ENCODE measurements around the gene BEND3.

Gene BEND3

DNA sequence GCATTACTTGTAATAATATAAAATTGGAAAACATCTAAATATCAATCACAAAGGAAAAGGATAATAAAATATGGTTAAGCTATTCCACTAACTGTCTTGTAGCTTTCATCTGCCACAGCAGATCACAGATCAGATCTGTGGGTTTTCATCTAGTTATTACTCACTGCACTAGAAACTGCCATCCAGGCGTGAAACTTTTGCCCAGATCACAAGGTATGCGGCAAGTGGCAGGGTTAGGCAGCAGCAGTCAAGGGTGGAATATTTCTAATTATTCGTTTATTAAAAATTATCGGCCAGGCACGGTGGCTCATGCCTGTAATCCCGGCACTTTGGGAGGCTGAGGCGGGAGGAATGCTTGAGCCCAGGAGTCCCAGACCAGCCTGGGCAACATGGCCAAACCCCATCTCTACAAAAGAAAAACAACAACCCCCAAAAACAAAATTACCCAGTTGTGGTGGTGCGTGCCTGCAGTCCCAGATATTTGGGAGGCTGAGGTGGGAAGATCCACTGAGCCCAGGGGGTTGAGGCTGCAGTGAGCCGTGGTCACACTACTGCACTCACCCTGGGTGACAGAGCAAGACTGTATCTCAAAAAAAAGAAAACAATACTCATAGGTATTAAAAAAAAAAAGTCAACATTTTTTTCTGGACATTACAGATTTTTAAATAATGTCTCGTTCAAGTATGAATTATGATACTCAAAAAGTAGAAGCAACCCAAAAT, 32.1 kb downstream of the BEND3 start:
- DNase-seq (ENCODE audit: low read depth), result no peak

DNA sequence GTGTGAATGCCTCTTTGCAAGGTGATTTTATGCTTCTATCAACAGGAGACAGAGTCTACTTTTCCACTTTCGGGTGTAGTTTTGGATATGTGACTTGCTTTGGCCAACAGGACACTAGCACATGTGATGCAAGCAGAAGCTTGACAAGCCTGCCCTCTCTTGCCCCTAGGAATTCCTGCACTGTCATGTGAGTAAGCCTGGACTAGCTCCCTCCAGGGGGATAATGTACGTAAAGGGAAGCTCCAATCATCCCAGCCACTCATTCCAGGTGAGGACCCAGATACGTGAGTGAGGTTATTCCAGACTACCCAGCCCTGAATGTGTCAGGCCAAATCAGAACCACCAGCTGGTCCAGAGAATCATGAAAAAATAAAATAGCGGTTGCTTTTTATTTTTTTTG, 33.3 kb downstream of the BEND3 start:
- DNase-seq (ENCODE audit: low read depth), result no peak

DNA sequence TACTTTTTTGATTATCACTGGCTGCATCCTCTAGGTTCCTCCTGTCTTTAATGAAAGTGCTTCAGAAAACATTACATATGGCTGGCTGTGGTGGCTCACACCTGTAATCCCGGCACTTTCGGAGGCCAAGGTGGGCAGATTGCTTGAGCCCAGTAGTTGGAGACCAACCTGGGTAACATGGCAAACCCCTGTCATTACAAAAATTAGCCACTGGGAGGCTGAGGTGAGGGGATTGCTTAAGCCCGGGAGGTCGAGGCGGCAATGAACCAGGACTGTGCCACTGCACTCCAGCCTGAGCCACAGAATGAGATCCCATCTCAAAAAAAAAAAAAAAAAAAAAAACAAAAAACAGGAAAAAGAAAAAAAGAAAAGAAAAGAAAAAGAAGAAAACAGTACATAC, 35.3 kb downstream of the BEND3 start:
- DNase-seq (ENCODE audit: low read depth), result no peak

DNA sequence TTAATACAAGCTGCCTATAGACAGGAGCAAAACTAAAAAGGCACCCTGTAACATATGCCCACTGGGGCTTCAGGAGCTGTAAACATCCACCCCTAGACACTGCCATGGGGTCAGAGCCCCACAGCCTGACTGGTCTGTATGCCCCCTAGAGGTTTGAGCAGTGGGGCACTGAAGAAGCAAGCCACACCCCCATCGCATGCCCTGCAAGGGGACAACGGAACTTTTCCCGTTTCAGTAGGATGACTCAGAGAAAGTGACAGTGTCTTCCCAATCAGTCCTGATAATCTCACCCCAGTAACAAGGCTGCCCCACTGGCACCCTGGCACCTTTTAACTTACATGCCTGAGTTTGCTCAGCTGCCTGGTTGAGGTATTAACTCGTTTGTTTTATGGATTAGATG, 35.9 kb downstream of the BEND3 start:
- DNase-seq (ENCODE audit: low read depth), result no peak

DNA sequence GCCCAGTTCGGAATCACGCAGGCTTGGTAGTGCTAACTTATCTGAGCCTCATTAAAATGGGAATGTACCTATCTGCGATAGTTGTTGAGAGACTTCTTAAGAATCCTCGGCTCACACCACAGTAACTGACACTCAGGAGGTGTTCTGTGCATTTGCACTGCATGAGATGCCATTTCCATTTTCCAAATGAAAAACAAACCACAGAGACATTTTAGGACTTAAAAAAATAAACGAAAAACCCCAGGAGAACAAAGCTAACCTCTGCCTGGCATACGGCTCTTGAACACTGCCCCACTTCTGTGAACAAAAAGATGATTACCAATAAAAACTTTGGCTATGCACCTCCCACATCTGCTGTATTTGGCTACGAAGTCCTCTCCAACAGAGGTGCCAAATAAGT, 37.6 kb downstream of the BEND3 start:
- no peak for DNase-seq (ENCODE audit: low read depth)

DNA sequence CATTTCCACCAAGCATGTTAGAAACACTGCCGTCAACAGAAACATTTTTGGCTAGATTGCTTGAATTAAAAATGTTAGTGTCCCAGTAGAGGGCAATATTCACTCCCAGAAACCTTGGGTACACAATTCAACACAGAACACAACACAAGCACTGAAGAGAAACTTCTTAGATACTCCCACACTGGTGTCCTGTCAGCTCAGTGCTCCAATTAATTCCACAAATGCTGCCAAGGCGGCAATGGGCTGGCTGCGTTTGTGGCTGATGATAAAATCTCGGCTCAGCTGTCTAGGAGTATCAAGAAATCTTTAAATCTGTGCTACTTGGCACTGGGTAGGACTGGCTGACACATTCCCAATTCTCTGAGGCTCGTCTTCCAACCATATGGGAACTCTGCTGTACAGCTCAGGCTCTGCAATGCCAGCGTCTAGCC, 39.3 kb downstream of the BEND3 start:
- no peak for DNase-seq (ENCODE audit: low read depth)

DNA sequence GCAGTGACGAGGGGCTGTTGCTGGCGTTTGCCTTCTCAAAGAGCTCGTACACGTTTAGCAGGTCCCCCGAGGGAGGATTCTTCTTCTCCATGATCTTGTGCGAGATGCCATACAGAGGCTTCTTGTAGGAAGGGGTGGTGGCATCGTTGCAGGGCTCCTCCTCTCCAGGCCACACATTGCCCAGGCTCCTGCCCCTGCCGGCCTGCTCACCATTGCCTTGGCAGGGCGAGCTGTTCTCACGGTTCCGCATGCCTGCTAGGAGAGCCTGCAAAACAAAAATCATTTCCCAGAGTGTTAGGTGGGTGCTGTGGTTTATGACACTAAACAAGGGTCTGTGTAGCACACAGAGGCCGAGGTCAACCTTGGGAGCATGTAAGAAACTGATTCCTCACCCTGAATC, 44.6 kb downstream of the BEND3 start:
- no peak for DNase-seq (ENCODE audit: low read depth)

DNA sequence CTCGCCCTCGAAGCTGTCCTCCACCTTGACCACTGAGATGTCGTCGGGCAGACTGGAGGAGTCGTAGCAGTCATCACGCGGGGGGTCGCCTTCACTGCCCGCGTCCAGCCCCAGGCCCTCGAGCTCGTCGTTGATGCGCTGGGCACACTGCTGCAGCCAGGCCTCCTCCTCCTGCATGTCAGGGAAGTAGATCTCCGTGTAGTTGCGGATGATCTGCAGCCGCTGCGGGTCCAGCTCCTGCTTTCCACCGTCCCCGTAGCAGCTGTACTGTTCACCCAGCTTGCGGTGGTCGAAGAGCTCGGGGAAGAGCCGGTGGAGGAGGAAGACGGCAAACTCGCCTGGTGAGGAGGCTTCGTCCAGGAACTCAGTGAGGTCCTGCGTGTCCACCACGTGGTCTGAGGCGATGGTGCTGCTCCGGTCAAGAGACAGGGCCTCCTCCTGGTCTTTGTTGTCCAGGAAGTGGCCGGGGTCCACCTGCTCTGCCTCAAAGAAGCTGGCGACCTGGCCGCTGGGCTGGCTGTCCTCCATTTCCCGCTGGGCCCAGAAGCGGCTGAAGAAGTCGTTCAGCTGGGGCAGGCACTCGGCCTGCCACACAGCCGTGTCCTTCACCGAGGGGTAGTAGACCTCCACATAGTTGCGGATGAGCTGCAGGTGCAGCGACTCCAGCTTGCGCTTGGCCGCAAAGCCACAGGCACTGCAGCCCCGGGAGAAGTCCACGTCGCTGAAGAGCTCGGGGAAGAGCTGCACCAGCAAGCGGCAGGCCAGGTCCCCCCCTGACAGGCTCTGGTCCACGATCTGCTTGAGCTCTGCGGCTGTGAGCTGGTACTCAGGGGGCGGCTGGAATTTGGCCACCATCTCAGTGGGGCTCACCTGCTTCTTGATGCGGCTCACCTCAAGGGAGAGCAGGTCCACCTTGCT, 45.4 kb downstream of the BEND3 start:
- DNase-seq (ENCODE audit: low read depth), result no peak

DNA sequence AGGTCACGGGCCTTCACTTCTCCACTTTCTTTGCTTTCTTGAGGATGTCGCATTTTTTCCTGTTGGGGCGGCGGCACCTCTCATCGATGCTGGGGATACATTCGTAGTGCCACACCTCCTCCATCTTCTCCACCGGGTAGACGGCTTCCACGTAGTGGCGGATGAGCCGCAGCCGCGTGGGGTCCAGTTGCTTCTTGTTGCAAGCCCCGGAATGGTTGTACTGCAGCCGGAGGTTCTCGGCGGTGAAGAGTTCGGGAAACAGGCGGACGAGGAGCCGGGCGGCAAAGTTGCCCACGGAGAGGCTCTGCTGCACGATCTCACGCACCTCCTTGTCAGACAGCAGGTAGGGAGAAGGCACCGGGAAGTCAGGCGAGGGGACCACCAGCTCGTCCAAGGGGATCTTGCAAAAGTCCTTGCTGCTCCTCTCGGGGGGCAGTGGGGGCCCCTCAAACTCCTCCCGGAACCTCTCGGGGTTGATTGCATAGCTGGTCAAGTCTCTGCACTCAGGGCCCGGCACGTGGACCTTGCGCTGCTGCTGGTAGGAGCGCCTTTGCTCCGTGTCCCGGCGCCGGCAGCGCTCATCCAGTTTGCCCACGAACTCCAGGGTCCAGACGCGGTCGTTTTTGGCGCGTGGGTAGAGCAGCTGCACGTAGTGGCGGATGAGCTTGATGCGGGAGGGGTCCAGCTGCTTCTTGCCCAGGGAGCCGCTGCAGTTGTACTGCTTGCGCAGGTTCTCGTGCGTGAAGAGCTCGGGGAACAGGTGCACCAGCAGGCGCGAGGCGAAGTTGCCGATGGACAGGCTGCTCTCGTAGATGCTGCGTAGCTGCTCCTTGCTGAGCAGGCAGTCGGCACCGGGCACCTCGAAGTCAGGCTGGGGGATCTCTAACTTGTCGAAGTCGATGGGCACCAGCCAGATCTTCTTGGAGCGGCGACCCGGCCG, 46.4 kb downstream of the BEND3 start:
- no peak for DNase-seq (ENCODE audit: low read depth)

DNA sequence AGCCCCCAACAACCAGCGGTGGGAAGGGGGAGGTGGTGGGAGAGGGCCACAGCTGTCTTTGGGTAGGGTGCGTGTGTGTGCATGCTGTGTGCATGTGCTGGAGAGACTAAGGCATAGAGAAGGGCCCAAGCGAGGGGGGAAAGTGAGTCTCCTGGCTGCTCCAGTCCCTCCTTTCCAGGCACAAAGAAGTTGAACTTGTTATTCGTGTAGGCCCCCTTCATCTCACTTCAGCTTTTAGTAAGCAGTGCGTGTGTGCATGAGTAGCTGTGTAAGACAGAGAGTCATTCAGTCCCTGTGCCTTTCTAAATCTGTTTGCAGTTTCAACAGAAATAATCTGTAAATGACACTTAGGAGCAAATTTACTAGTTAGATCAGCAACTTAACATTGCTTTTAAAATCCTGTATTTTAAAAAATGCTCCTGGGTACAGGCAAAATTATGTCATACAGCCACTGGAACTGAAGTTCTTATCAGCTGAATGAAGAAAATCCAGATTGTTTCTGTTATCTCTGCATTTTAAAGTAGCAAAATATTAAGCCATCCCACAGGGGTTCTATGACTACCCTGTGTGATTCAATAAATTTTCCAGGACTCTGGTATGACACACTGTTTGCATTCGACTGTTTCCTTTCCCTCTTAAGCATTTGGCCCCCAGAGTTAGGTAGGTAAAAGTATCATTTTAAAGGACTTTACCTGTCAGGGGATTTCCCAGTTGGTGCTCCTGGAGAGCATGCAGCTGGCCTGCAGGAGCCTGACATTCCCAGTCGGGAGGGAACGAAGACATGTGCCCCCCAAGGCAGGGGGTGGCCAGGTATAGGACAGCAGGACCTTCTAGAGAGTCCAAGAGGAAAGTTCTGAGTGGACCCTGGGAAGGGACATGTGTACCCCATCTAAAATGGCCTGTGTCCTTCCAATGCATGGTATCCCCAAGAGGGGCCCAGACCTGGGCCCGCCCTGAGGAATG, 48.3 kb downstream of the BEND3 start:
- DNase-seq (ENCODE audit: low read depth), result no peak

DNA sequence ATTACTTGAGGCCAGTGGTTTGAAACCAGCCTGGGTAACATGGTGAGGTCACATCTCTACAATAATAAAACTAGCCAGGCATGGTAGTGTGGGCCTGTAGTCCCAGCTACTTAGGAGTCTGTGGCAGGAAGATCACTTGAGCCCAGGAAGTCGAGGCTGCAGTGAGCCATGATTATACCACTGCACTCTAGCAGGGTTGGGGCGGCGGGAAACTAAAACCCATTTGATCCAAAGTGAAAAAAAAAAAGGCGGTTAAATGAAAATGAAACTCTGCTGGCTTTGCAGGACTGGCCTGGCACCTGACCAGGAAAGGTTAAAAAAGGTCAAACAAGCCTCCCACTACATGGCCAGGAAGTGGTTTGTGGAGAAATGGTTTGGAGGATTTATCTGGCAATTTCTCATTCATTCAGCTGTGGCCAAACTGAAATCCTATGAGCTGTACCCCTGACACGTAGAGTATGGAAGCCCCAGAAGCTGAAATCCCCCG, 50.7 kb downstream of the BEND3 start:
- no peak for DNase-seq (ENCODE audit: low read depth)

DNA sequence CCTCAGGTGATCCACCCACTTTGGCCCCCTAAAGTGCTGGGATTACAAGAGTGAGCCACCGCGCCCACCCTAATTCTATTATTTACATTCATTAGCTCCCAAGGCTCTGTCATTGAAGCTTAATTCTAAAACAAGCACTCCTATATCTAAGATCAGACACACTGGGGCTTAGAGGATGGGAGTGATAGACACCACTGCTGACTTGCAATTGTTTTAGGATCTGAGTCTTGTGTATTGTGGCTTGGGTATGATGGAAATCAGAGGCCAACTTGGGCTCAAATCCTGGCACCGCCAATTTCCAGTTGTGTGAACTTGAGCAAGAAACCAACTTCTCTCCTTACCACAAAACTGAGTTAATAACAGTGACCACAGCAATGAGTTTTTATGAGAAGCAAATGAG, 52.6 kb downstream of the BEND3 start:
- no peak for DNase-seq (ENCODE audit: low read depth)

DNA sequence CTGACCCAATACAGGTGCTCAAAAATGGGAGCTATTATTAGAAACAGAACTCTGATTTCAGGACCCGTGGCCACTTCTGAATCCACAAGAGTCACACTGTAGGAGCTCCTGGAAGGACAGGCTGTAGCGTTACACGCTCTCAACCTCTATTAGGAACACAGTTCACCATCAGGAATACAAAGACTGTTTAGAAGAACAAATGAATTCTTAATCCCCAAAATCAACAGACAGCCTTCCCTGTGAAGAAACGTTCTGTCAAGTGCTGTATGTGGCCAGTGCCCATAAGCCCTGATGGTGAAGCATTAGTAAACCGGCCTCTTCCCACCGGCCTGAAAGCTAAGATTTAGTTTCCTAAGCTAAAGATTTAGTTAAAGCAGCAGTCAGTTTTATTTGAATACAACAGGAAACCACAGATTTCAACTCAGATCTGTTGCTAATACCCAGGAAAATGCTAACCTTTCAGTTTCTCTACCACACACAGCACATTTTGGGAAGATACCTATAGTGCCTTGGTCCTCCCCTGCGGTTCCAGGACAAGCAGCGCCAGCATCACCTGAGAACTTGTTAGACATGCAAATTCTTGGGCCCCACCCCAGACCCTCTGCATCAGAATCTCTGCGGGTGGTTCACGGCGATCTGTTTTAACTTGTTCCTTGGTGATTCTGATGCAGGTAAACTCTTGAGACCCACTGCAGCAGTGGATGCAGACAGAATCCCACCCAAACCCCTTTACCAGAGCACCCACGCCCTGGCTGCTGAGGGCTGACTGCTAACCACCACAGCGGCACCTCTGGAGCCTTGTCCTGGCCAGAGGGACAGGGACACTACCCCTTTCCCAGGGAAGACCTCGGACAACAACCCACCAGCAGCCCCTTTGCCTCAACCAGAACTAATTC, 53.9 kb downstream of the BEND3 start:
- no peak for DNase-seq (ENCODE audit: low read depth)

DNA sequence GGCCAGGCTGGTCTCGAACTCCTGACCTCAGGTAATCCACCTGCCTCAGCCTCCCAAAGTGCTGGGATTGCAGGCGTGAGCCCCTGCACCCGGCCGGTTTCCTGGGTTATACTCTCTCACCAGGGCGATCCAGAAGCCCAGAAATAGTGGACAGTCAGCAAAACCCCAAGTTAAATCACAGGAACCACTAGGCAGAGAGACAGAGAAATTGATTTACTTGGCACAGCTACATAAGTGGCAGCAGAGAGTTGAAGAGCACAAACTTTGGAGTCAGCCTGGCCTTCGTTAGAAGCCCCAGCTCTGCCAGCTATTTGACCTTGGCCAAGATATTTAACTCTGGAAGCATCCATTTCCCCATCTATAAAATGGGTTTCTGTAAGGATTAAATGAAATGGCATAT, 54.6 kb downstream of the BEND3 start:
- no peak for DNase-seq (ENCODE audit: low read depth)

DNA sequence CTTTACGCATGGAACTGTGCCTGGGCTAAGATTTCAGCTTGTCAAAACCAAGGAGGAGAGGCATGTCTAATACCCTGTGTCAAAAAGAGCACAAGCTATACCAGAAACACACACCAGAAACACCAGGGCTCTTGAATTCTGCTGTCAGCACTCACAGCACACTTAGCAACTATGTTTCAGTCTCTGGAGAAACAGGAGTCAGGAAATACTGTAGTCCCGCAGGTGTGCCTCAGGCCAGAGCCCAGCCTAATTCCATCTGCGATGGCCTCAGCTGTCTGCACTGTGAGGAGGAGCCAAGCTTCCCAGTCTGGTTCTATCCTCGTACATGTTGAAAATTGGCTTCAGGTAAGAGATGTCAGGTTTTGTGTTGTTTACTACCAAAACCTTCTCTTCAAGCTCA, 55.7 kb downstream of the BEND3 start:
- DNase-seq (ENCODE audit: low read depth), result no peak

DNA sequence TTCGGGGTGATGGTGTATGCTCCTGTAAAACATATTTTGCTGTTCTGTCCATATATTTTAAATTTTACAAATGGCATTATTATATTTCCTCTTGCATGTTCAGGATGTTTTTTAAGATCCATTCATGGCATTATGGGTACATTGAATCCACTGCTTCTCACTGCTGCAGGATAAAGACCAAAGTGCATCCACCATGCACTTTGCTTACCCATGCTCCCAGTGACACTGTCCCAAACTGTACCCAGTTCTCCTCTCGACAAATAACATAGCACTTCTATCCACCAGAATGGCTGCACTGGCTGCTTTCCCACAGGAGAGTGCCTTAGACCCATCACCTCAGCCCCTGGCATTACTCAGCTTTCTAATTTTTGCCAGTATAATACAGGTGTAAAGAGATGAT, 57.6 kb downstream of the BEND3 start:
- DNase-seq (ENCODE audit: low read depth), result no peak

DNA sequence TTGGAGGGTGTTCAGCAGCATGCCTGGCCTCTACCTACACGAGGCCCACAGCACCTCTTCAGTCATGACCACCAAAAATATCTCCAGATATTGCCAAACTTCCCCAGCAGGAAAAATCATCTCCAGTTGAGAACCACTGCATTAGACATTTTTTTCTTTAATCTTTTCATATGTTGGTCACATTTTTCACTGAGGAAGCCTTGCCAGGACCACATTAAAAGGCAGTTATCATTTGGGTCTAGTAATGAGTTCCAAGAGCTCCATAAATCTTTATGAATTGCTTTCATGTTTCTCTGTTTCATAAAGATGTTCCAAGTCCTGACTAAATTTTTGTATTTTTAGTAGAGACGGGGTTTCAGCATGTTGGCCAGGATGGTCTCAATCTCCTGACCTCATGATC, 58.5 kb downstream of the BEND3 start:
- no peak for DNase-seq (ENCODE audit: low read depth)

DNA sequence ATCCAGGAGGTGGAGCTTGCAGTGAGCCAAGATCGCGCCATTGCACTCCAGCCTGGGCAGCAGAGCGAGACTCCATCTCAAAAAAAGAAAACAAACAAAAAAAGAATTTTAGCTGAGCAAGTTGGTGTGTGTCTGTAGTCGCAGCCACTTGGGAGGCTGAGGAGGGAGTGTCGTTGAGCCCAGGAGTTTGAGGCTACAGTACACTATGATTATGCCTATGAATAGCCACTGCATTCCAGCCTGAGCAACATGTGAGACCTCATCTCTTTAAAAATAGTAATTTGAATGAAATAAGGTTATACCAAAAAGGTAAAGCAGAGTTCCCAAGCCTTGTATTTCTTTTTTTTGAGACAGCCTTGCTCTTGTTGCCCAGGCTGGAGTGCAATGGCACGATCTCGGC, 67.5 kb downstream of the BEND3 start:
- no peak for DNase-seq (ENCODE audit: low read depth)

DNA sequence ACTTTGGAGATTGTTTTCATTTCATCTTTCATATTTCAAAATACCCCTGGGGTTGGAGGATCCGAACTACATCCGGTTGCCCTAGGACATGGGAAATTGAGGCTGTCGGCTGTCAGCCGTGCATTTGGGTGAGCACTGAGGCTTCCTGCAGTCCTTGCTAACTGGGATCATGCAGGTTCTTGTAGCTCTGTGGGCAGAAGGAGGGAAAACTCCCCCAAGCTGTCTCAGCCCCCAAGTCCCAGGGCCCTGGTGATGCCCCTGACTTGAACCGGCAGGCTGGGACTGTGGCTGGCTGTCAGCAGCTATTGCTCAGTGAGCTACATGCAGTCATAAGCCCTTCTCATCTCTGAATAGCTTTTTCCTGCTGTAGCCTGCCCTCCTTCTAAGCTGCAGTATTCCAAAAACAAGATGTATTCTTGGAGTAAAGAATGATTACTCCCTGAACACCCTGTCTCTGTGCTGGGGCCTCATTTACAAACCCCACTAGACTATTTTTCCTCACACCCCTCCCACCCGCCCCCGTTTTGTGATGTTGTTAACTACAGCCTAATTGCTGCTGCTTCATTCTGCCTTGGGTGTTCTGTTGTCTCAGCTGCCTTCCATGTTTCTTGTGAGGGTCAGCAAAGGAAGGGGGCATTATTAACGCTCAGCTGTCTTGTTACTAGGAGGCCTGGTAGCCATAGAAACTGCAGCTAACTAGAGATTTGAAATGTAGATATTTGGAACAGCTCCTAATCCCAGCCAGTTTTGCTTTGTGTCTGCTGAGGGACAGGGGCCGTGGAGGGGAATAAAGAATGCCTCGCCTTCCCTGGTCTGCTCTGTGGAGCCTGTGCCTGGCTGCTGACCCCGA, 69.3 kb downstream of the BEND3 start:
- no peak for DNase-seq (ENCODE audit: low read depth)
